Muscle of leg (tissue), 11 donors: ENCODE measurements around the gene EVC. TPM values are rescaled to one million over a fixed set of nuclear protein-coding genes. Genes with fewer than 3 reads are reported as not detected.
"Not testable (repeated sequence)": the region's sequence is repeated elsewhere in the genome, so short reads cannot be mapped to it uniquely, and the experiment has no call there.

ENCODE experiments used
- DNase-seq: peaks from one replicate; pipeline ENCODE4 v3.0.0; 2013
- H3K27ac ChIP-seq: one replicate; pipeline ENCODE4 v1.5.1; 2013; ENCODE audit warnings: mild to moderate bottlenecking, low read length, control low read depth
- H3K27me3 ChIP-seq: one replicate; pipeline ENCODE4 v1.6.1; 2013; ENCODE audit warnings: low read length; ENCODE audit not compliant: control insufficient read depth, insufficient read depth
- H3K36me3 ChIP-seq: one replicate; pipeline ENCODE4 v1.6.1; 2013; ENCODE audit warnings: low read length; ENCODE audit not compliant: control insufficient read depth, insufficient read depth
- H3K4me1 ChIP-seq: one replicate; pipeline ENCODE4 v1.6.1; 2013; ENCODE audit warnings: low read length; ENCODE audit not compliant: control insufficient read depth, insufficient read depth
- H3K4me3 ChIP-seq: one replicate; pipeline ENCODE4 v1.5.1; 2013; ENCODE audit warnings: low read length, control low read depth
- H3K9me3 ChIP-seq: replicated peaks from 2 replicates; pipeline ENCODE4 v1.6.1; 2013; ENCODE audit warnings: low read depth, low read length; ENCODE audit not compliant: control insufficient read depth
- WGBS: methylation state at CpG from one replicate; pipeline ENCODE4 v1.1.5; 2013; ENCODE audit warnings: missing lambda C conversion rate; ENCODE audit not compliant: insufficient coverage; 5-methylcytosine and 5-hydroxymethylcytosine counted together
- polyA plus RNA-seq, 8 donors: library from polyadenylated mRNA; unstranded; fragments of 120-200 nt; gene quantifications; one replicate each; pipeline versions ENCODE4 v1.2.1 to v1.2.3, GENCODE V29; 2013; ENCODE audit warnings: inconsistent platforms in 1 of 8, low replicate concordance in 1 of 8; ENCODE audit not compliant: insufficient read length in 8 of 8, insufficient read depth in 1 of 8
- total RNA-seq: library from RNA; stranded (reverse); fragments of 120-200 nt; gene quantifications from one replicate; pipeline ENCODE4 v1.2.4, GENCODE V29; 2013

Gene EVC
- total and polyA plus RNA-seq, 9 donors, result 12.2 to 24.3 (median 18.6) TPM

DNA sequence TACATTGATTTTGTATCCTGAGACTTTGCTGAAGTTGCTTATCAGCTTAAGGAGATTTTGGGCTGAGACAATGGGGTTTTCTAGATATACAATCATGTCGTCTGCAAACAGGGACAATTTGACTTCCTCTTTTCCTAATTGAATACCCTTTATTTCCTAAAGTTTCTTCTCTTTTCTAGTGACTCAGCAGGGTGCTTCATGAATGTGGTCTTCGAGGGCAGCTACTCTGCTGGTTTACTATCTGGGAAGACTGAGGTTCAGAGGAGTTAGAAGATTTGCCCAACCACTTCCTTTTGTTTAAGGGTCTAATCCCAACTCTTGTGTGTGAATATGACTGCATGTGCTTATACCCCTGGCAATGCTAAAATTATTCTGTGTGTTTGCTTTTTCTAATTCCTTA, 17.4 kb downstream of the EVC start:
- Histone ChIP-seq H3K9me3 (peaks cover 10% of the 10 kb centered on the region), H3K36me3 (peaks cover 59% of the 10 kb centered on the region)
- not testable (repeated sequence) for H3K4me1 ChIP-seq, H3K27ac ChIP-seq, DNase-seq, H3K4me3 ChIP-seq, H3K27me3 ChIP-seq
- no CpG with 5 or more reads among the region's 2 CpGs for WGBS

DNA sequence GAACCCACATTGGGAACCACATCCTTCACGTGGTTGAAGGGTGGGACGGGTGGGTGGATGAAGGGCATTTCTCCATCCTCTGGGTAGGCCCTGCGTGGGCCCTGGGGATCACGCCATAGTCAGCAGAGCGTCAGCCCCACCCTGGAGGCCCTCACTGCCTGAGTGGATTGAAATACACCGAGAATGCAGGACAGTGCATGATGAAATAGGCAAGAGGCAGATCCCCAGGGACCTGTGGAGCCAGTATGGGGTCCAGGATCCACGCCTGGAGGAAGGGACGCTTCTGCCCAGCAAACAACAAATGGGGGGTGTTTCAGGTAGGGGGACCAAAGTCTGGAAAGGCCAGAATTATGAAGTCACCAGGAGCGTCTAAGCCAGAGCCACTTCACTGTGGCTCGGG, 19.4 kb downstream of the EVC start:
- Histone ChIP-seq H3K4me1 (no peaks in the 10 kb centered on the region), H3K36me3 (peaks cover 68% of the 10 kb centered on the region), H3K9me3 (peaks cover 5% of the 10 kb centered on the region), H3K27ac (no peak overlapping the region), H3K27me3 (no peaks in the 10 kb centered on the region), H3K4me3 (no peak overlapping the region)
- DNase-seq, result no peak
- WGBS, result 87% methylated on average over 9 of the region's 10 CpGs

DNA sequence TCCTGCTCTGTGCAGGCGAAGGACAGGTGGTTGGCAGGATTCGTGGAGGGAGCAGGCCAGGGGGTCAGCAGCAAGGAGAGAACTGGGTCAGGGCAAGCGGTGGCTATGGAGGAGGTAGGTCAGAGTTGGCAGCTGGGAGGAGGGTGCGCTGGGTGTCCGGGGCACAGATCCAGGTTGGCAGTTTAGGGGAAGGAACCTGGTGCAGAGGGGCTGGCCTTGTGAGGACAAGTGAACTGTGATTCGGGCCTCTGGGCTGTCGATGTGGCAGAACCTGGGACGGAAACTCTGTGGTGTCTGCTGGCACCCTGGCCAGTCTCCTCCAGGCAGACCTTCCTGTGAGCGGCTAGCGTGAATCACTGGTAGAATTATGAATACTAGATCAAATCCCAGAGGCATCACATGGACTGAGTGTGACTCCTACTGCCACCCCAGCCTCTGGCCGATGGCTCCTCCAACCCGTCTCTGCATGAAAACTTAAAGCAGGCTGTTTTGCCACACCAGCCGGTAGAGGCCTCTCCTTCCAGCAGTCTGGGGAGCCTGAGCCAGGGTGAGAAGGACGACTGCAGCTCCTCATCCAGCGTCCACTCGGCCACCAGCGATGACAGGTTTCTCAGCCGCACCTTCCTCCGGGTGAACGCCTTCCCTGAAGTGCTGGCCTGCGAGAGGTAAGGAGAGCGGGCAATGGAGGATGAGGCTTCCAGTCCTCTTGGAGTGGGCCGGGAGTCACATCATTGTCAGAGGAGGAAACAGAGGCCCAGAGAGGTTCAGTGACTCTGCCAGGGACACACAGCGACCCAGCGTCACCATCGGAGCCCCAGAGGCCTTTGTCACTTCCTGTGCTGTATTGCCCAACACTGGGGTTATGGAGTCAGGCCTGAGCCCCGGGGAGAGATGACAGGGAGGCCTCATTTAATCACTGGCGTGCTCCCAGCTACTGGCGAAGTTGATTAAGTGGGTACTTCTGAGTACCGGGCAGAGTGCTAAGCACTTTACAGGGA, 20.3 kb downstream of the EVC start:
- Histone ChIP-seq H3K9me3 (no peaks in the 10 kb centered on the region), H3K27me3 (no peaks in the 10 kb centered on the region), H3K4me1 (no peaks in the 10 kb centered on the region), H3K27ac (no peak overlapping the region), H3K36me3 (peaks cover 69% of the 10 kb centered on the region), H3K4me3 (no peak overlapping the region)
- WGBS, result 88% methylated on average over 27 of the region's 30 CpGs
- DNase-seq, result no peak

DNA sequence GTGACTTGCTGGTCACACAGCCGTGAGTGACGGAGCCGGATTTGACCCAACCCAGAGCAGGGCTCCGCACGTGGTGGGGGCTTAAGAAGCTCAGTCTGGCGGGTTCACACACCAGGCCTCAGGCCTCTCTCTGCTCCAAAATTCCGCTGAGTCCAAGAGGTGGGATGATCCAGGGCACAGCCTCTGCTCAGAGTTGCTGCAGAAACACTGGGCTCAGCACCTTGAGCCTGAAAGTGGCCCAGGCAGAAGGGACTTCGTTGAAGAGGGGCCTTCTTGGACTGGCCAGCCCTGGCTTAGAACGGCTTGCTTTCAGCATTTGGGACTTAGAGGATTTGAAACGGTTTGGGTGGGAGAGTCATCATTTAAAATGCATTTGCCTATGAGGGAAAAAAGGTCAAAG, 21.2 kb downstream of the EVC start:
- H3K27me3 ChIP-seq, result no peaks in the 10 kb centered on the region
- no peaks in the 10 kb centered on the region for H3K4me1 ChIP-seq
- WGBS, result 92% methylated on average over 9 of the region's 10 CpGs
- H3K36me3 ChIP-seq, result peaks cover 75% of the 10 kb centered on the region
- no peak overlapping the region for H3K27ac ChIP-seq
- no peaks in the 10 kb centered on the region for H3K9me3 ChIP-seq
- DNase-seq, result no peak
- H3K4me3 ChIP-seq, result no peak overlapping the region

DNA sequence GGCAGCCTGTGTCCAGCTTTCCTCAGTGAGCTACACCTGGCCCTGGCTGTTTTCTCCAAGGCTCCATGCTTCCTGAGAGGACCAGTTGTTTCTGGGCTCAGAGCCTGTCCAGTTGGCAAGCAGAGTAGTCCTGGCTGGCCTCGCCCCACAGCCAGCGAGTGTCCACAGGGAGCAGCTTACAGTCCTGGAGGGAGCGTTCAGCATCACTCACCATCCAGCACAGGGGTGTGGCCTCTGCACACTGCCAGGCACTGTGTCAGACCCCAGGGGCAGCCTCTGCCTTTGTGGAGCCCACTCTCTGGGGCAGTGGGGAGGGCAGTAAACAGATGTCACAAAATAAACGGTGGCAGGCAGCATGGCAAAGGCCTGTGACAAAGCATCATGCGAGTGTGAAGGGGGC, 23.9 kb downstream of the EVC start:
- H3K4me3 ChIP-seq, result no peak overlapping the region
- peak; percentile 16 for DNase-seq
- no peak overlapping the region for H3K27ac ChIP-seq
- H3K27me3 ChIP-seq, result no peaks in the 10 kb centered on the region
- H3K9me3 ChIP-seq, result no peaks in the 10 kb centered on the region
- peaks cover 69% of the 10 kb centered on the region for H3K36me3 ChIP-seq
- H3K4me1 ChIP-seq, result no peaks in the 10 kb centered on the region
- WGBS, result 71% methylated on average over 5 of the region's 5 CpGs

DNA sequence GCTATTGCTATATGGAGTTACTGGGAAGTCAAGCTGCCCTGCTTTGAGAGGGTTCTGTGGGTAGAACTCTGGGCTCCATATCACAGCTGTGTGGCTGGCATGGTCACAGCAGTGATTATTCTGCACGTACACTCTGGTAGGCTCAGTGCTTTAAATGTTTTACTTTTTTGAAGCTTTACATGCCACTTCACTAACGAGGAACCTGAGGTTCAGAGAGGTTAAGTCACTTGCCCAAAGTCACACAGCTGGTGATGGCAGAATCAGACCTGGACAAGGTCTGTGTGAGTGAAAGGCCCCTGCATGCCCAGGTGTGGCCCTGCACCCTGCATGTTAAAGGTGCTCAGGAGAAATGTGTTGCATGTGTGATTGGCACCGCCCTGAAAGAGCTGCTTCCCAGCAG, 24.5 kb downstream of the EVC start:
- Histone ChIP-seq H3K9me3 (no peaks in the 10 kb centered on the region), H3K27ac (no peak overlapping the region), H3K27me3 (no peaks in the 10 kb centered on the region), H3K36me3 (peaks cover 64% of the 10 kb centered on the region), H3K4me1 (no peaks in the 10 kb centered on the region), H3K4me3 (no peak overlapping the region)
- 86% methylated on average over 3 of the region's 3 CpGs for WGBS
- DNase-seq, result no peak

DNA sequence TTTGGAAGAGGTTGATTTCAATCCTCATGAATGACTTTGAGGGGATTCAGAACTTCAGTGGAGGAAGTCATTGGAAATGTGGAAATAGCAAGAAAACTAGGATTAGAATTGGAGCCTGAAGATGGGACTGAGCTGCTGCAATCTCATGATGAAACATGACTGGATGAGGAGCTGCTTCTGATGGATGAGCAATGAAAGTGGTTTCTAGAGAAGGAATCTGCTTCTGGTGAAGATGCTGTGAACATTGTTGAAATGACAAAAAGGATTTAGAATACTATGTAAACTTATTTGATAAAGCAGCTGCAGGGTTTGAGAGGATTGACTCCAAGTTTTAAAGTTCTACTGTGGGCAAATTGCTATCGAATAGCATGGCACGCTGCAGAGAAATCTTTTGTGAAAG, 27.1 kb downstream of the EVC start:
- WGBS, result 100% methylated on average over 2 of the region's 2 CpGs
- no peaks in the 10 kb centered on the region for H3K27me3 ChIP-seq
- no peaks in the 10 kb centered on the region for H3K4me1 ChIP-seq
- no peak for DNase-seq
- no peaks in the 10 kb centered on the region for H3K9me3 ChIP-seq
- peaks cover 53% of the 10 kb centered on the region for H3K36me3 ChIP-seq
- H3K27ac ChIP-seq, result no peak overlapping the region
- H3K4me3 ChIP-seq, result no peak overlapping the region

DNA sequence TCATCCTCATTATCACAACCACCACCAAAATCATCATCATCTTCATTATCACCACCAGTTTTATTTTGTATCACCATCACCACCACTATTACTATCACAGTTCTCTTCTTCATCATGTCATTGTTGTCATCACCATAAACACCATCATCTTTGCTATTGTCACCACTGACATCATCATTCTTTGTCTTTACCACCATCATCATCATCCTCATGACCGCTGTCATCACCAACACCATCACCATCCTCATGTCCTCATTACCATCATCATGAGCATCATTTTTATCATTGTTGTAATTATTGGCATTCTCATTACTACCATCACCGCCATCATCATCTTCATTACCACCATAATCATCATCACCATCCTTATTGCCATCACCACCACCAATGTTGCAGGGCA, 31.4 kb downstream of the EVC start:
- Histone ChIP-seq H3K27ac (no peak overlapping the region), H3K4me3 (no peak overlapping the region), H3K36me3 (peaks cover 34% of the 10 kb centered on the region), H3K4me1 (peaks cover 11% of the 10 kb centered on the region), H3K27me3 (no peaks in the 10 kb centered on the region), H3K9me3 (no peaks in the 10 kb centered on the region)
- no CpG with 5 or more reads among the region's 2 CpGs for WGBS
- DNase-seq, result no peak

DNA sequence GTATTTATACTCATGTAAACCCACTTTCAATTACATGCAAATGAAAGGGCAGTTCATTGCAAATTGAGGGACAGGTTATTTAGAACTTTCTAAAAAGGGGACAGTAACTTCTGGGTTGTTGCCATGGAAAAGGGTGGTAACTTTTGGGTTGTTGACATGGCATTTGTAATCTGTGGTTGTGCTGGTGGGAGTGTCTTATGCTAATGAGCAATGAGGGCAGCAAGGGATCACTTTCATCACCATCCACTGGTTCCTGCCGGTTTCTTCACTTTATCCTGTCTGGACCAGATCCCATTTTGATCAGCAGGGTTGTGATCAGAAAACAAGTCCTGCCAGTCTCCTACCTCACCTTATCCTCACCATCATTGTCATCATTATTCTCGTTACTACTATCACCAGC, 32.0 kb downstream of the EVC start:
- H3K36me3 ChIP-seq, result peaks cover 34% of the 10 kb centered on the region
- H3K27me3 ChIP-seq, result no peaks in the 10 kb centered on the region
- no peak for DNase-seq
- H3K27ac ChIP-seq, result no peak overlapping the region
- no peaks in the 10 kb centered on the region for H3K9me3 ChIP-seq
- H3K4me1 ChIP-seq, result peaks cover 15% of the 10 kb centered on the region
- 86% methylated on average over 2 of the region's 2 CpGs for WGBS
- H3K4me3 ChIP-seq, result no peak overlapping the region

DNA sequence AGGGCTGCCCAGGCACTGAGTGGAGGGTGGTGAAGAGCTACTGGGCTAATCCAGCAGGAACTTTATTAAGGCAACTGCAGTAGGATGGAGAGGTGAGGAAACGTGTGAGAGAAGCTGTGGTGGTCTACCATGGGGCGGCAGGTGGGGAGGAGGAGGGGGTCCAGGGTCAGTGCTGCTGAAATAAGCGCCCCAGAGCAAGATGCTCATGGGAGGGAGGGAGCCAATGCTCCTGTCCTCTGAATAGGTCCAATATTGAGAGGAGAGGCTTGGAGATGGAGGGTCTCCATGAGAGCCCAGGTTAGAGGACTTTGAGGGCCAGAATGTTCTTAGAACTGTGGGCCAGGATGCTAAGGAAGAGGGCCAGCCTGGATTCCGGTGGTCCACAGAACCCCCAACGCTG, 35.2 kb downstream of the EVC start:
- H3K36me3 ChIP-seq, result peaks cover 49% of the 10 kb centered on the region
- no peak overlapping the region for H3K4me3 ChIP-seq
- no peaks in the 10 kb centered on the region for H3K27me3 ChIP-seq
- no peaks in the 10 kb centered on the region for H3K9me3 ChIP-seq
- peaks cover 43% of the 10 kb centered on the region for H3K4me1 ChIP-seq
- no peak for DNase-seq
- 94% methylated on average over 5 of the region's 5 CpGs for WGBS
- no peak overlapping the region for H3K27ac ChIP-seq
